ENCODE data around the gene MAPK12. TPM values are rescaled to one million over a fixed set of nuclear protein-coding genes. Genes with fewer than 3 reads are reported as not detected.

MAPK12 gene
- total and polyA plus RNA-seq, 2 donors from 2014 or later = 13.4 to 15.9 TPM

DNA sequence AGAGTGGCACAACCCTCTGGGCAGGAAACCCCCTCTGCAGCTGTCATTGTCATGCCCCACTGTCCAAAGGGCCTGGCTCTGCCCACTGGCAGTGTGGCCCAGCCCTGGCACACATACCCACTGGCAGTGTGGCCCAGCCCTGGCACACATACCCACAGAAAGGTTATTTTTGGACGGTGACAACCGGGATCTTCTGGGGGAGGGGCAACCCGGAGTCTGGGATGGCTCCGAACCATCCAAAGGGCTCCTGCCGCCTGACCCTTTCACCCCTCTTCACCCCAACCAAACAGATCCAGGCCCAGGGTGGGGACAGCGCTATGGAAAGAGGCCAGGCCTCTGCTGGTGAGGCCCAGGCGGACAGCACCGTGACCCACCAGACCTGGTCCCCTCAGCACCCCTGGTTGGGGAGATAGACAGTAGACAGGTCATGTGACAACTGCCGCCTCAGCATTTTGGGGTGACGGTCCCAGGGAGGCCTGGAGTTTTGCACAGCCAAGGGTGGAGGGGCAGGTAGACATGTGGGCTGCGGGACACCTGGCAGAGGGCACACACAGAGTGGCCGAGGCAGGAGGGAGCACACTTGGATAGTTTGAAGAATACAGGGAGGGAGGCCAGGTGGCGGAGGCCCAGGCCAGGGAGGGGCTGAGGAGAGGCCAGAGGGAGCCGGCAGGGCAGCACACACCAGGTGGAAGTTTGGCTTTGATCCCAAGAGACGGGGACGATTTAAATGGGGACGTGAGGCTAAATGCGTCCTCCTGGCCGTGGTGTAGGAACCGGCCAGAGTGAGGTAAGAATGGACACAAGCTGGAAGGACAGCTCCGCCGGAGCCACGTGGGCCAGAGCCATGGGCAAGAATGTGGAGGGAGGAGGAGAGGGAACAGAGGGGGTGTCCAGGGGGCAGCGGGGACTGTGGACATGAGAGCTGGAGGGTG, 2.9 kb downstream of the MAPK12 start:
- intact Hi-C loops (cut with DNase I) = no loop called here

DNA sequence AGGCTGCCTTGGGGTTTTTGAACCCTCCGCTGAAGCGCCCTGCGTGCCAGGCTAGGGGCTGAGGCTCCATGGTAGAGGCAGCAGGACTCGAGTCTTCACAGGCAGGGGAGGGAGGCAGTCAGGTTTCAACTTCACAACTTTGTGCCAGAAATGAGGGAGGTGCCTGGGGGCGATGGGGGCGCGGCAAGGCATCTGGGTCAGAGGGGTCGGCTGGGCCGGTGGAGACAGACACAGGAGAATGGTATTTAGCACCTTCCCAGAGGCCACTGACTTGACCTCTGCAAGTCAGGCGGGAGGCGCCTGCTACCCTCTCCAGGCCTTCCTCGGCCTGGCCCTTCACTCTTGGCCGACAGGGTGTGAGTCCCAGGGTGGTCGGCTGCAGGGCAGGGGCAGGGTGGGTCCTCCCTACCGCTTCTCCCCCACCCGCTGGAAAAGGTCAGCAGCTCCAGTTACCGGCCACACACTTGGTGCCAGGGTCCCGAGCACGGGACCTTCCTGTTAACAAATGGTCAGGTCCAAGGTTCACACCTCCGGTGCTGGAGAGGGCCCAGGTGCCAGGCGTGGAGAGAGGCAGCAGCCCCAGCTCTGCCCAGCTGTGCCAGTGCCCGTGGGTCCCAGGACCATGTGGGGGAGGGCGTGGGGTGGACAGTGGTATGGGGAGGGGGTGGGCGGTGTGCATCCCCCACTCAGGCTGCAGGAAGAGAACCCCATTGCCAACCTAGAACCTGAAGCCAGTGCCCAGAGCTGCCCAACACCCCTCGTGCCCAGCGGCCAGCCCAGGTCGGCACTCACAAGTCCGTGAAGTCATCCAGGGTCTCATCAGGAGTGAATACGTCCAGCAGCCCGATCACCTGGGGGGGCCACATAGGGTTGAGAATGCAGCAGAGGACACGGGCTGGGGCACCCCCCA, 3.8 kb downstream of the MAPK12 start:
- no peaks in the 10 kb centered on the region for H3K27me3 ChIP-seq (ENCODE audit: control insufficient read depth, insufficient read depth, low read length)
- H3K9me3 ChIP-seq (ENCODE audit: control insufficient read depth in 2 of 3, insufficient read depth in 1 of 3, low read length in 3 of 3) = no peaks in the 10 kb centered on the region
- no peaks in the 10 kb centered on the region for H3K36me3 ChIP-seq (ENCODE audit: control insufficient read depth in 2 of 3, insufficient read depth in 3 of 3, low read length in 3 of 3)
- H3K27ac ChIP-seq (ENCODE audit: low read depth in 2 of 2, low read length in 2 of 2) = no peak overlapping the region
- no peak for FAIRE-seq
- TF ChIP-seq, protein P1, sequence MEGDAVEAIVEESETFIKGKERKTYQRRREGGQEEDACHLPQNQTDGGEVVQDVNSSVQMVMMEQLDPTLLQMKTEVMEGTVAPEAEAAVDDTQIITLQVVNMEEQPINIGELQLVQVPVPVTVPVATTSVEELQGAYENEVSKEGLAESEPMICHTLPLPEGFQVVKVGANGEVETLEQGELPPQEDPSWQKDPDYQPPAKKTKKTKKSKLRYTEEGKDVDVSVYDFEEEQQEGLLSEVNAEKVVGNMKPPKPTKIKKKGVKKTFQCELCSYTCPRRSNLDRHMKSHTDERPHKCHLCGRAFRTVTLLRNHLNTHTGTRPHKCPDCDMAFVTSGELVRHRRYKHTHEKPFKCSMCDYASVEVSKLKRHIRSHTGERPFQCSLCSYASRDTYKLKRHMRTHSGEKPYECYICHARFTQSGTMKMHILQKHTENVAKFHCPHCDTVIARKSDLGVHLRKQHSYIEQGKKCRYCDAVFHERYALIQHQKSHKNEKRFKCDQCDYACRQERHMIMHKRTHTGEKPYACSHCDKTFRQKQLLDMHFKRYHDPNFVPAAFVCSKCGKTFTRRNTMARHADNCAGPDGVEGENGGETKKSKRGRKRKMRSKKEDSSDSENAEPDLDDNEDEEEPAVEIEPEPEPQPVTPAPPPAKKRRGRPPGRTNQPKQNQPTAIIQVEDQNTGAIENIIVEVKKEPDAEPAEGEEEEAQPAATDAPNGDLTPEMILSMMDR (IDR thresholded peaks at IDR 0.05; ENCODE audit: borderline replicate concordance, extremely low read depth, insufficient read depth) = no peak
- H3K4me3 ChIP-seq (ENCODE audit: low read length in 3 of 3) = no peak overlapping the region
- intact Hi-C loops (cut with DNase I) = no loop called here
- H3K4me1 ChIP-seq (ENCODE audit: control insufficient read depth in 2 of 3, insufficient read depth in 2 of 3, low read depth in 1 of 3, low read length in 3 of 3) = peaks cover 0 to 6% (median 5%) of the 10 kb centered on the region in 3 donors
- DNase-seq = no peak
- H3K9ac ChIP-seq (ENCODE audit: low read length in 3 of 3) = no peak overlapping the region

More for the DNA sequence above, 2.9 kb downstream of the MAPK12 start:
- H3K27me3 ChIP-seq (ENCODE audit: control insufficient read depth, insufficient read depth, low read length) = no peaks in the 10 kb centered on the region
- no peak overlapping the region for H3K27ac ChIP-seq (ENCODE audit: low read depth in 2 of 2, low read length in 2 of 2)
- DNase-seq (no peak), FAIRE-seq (no peak)
- H3K36me3 ChIP-seq (ENCODE audit: control insufficient read depth in 2 of 3, insufficient read depth in 3 of 3, low read length in 3 of 3) = no peaks in the 10 kb centered on the region
- H3K9me3 ChIP-seq (ENCODE audit: control insufficient read depth in 2 of 3, insufficient read depth in 1 of 3, low read length in 3 of 3) = no peaks in the 10 kb centered on the region
- peaks cover 0 to 9% (median 6%) of the 10 kb centered on the region in 3 donors for H3K4me1 ChIP-seq (ENCODE audit: control insufficient read depth in 2 of 3, insufficient read depth in 2 of 3, low read depth in 1 of 3, low read length in 3 of 3)
- TF ChIP-seq, protein P1 (IDR thresholded peaks at IDR 0.05; ENCODE audit: borderline replicate concordance, extremely low read depth, insufficient read depth) = no peak
- no peak overlapping the region for H3K4me3 ChIP-seq (ENCODE audit: low read length in 3 of 3)
- H3K9ac ChIP-seq (ENCODE audit: low read length in 3 of 3) = no peak overlapping the region

DNA sequence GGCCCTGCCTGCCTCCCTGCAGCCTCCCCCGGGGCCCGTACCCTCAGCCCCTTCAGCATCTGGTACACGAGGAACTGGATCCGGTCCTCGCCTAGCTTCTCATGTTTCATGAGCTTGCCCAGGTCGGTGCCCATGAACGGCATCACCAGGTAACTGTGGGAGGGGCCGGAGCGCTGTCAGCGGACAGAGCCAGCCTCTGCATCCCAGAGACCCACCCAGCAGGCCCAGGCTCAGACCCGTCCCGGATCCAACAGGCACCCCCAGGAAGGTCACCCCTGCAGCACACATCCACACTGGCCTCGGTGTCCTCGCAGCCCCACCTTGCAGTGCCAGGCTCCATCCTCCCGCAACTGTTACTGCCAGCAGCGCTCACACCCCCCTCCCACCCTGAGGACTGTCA, 4.4 kb downstream of the MAPK12 start:
- Histone ChIP-seq H3K9me3 (ENCODE audit: control insufficient read depth in 2 of 3, insufficient read depth in 1 of 3, low read length in 3 of 3) (no peaks in the 10 kb centered on the region), H3K4me3 (ENCODE audit: low read length in 3 of 3) (no peak overlapping the region), H3K27me3 (ENCODE audit: control insufficient read depth, insufficient read depth, low read length) (no peaks in the 10 kb centered on the region), H3K9ac (ENCODE audit: low read length in 3 of 3) (no peak overlapping the region), H3K27ac (ENCODE audit: low read depth in 2 of 2, low read length in 2 of 2) (no peak overlapping the region), H3K4me1 (ENCODE audit: control insufficient read depth in 2 of 3, insufficient read depth in 2 of 3, low read depth in 1 of 3, low read length in 3 of 3) (peaks cover 0 to 6% (median 2%) of the 10 kb centered on the region in 3 donors), H3K36me3 (ENCODE audit: control insufficient read depth in 2 of 3, insufficient read depth in 3 of 3, low read length in 3 of 3) (no peaks in the 10 kb centered on the region)
- DNase-seq = peak in 1 of 5 donors; percentile 28
- intact Hi-C loops (cut with DNase I) = no loop called here
- FAIRE-seq = no peak
- TF ChIP-seq, protein P1 (IDR thresholded peaks at IDR 0.05; ENCODE audit: borderline replicate concordance, extremely low read depth, insufficient read depth) = no peak
